ENCODE data around the gene ACADL.

ACADL gene

GRCh38 chr2:210159059-210159458 lies 66.2 kb downstream of the ACADL start:
- Histone ChIP-seq H3K27ac (no peak overlapping the region), H3K27me3 (no peaks in the 10 kb centered on the region), H3K36me3 (peaks cover 8% of the 10 kb centered on the region), H3K4me1 (ENCODE audit: control insufficient read depth in 1 of 2, insufficient read depth in 1 of 2, low read depth in 1 of 2, low read length in 1 of 2) (peaks cover 7 to 8% of the 10 kb centered on the region in 2 experiments), H3K4me3 (ENCODE audit: low read depth in 1 of 2, low read length in 1 of 2) (no peak overlapping the region), H3K9me3 (no peaks in the 10 kb centered on the region)
- TF ChIP-seq CTCF (IDR thresholded peaks at IDR 0.05), result no peak

GRCh38 chr2:210158236-210158635 lies 67.0 kb downstream of the ACADL start:
- no peak overlapping the region for H3K4me3 ChIP-seq (ENCODE audit: low read depth in 1 of 2, low read length in 1 of 2)
- no peak for TF ChIP-seq CTCF (IDR thresholded peaks at IDR 0.05)
- H3K27ac ChIP-seq, result no peak overlapping the region
- H3K9me3 ChIP-seq, result no peaks in the 10 kb centered on the region
- no peaks in the 10 kb centered on the region for H3K27me3 ChIP-seq
- peaks cover 8% of the 10 kb centered on the region for H3K36me3 ChIP-seq
- peaks cover 10 to 11% of the 10 kb centered on the region in 2 experiments for H3K4me1 ChIP-seq (ENCODE audit: control insufficient read depth in 1 of 2, insufficient read depth in 1 of 2, low read depth in 1 of 2, low read length in 1 of 2)

- Histone ChIP-seq H3K36me3 (peaks cover 8% of the 10 kb centered on the region), H3K9me3 (no peaks in the 10 kb centered on the region), H3K4me1 (ENCODE audit: control insufficient read depth in 1 of 2, insufficient read depth in 1 of 2, low read depth in 1 of 2, low read length in 1 of 2) (peaks cover 6 to 8% of the 10 kb centered on the region in 2 experiments), H3K27me3 (no peaks in the 10 kb centered on the region), H3K27ac (no peak overlapping the region), H3K4me3 (ENCODE audit: low read depth in 1 of 2, low read length in 1 of 2) (no peak overlapping the region)
- TF ChIP-seq CTCF (IDR thresholded peaks at IDR 0.05), result no peak
Observed at GRCh38 chr2:210157526-210157925, 67.7 kb downstream of the ACADL start.

DNA sequence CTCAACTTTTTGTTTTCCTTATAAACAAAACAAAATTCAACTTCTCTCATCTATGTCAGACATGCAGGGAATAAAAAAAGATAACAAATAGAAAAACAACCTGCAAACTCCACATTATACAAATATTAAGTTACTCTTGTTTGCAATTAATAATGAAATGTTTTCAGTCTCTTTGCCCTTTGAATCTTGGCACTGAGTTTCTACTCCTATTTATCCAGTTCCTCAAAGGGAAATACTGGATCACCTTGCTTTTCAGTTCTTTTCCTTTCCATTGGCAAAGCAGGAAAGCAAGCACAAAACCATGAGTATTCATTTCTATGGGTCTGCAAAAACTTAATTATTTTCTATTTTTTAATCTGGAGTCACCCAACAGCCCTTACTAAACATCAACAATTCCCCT lies 77.6 kb downstream of the ACADL start:
- H3K36me3 ChIP-seq, result peaks cover 28% of the 10 kb centered on the region
- no peak overlapping the region for H3K27ac ChIP-seq
- no peaks in the 10 kb centered on the region for H3K27me3 ChIP-seq
- no peak overlapping the region for H3K4me3 ChIP-seq (ENCODE audit: low read depth in 1 of 2, low read length in 1 of 2)
- no peak for TF ChIP-seq CTCF (IDR thresholded peaks at IDR 0.05)
- no peaks in the 10 kb centered on the region for H3K9me3 ChIP-seq
- H3K4me1 ChIP-seq (ENCODE audit: control insufficient read depth in 1 of 2, insufficient read depth in 1 of 2, low read depth in 1 of 2, low read length in 1 of 2), result no peaks in the 10 kb centered on the region

Measured in neutrophil (primary cell).